Activated T-cell treated with anti-CD3 and anti-CD28 coated beads, Interleukin-2, amount 50 U/mL, for 72 hours (primary cell): ENCODE data around the gene TFEC. TPM values are rescaled to one million over a fixed set of nuclear protein-coding genes. Genes with fewer than 3 reads are reported as not detected.

Experiments used
- ATAC-seq, 2 donors: fragments of 150-1000 bp; cut with Tn5 transposase; replicated peaks in 1 of 2; 2 replicates each; pipeline ENCODE4 v1.10.0; 2021; ENCODE audit warnings: moderate library complexity in 2 of 2, mild to moderate bottlenecking in 1 of 2
- DNase-seq, 2 donors: peaks; one replicate each; pipeline ENCODE4 v3.0.0; 2021 to 2022; ENCODE audit warnings: mixed read lengths in 1 of 2
- H3K27ac Mint-ChIP-seq: one replicate; pipeline ENCODE4 v1.8.0; 2022; ENCODE audit warnings: mild to moderate bottlenecking, moderate library complexity, mixed read lengths
- H3K27me3 Mint-ChIP-seq: one replicate; pipeline ENCODE4 v1.8.0; 2022; ENCODE audit warnings: low read depth, mixed read lengths
- H3K36me3 Mint-ChIP-seq, 2 donors: one replicate each; pipeline ENCODE4 v1.8.0; 2022; ENCODE audit warnings: mixed read lengths in 2 of 2, mild to moderate bottlenecking in 1 of 2; ENCODE audit not compliant: insufficient read depth in 2 of 2
- H3K4me1 Mint-ChIP-seq: one replicate; pipeline ENCODE4 v1.8.0; 2022; ENCODE audit warnings: low read depth, mixed read lengths
- H3K4me3 Mint-ChIP-seq, 2 donors: one replicate each; pipeline ENCODE4 v1.8.0; 2022; ENCODE audit warnings: mild to moderate bottlenecking in 2 of 2, mixed read lengths in 2 of 2, moderate library complexity in 2 of 2
- H3K9me3 Mint-ChIP-seq, 2 donors: one replicate each; pipeline ENCODE4 v1.8.0; 2022; ENCODE audit warnings: mixed read lengths in 2 of 2
- total RNA-seq, 2 donors: library from RNA; stranded (reverse); gene quantifications; one replicate each; pipeline ENCODE4 v1.2.3, GENCODE V29; 2022

The TFEC gene
- total RNA-seq, 2 donors from 2014 or later, result 0.14 to 0.44 TPM

GRCh38 chr7:115885550-115885949, 145.0 kb downstream of the TFEC start:
- H3K36me3 Mint-ChIP-seq, result no peaks in the 10 kb centered on the region

More at GRCh38 chr7:115885550-115885949, 145.0 kb downstream of the TFEC start:
- ATAC-seq, result no peak
- Mint-ChIP-seq H3K27me3 (no peaks in the 10 kb centered on the region), H3K27ac (no peak overlapping the region), H3K4me1 (no peaks in the 10 kb centered on the region), H3K9me3 (peaks cover 7% of the 10 kb centered on the region in 2 donors), H3K4me3 (no peak overlapping the region)
- DNase-seq, result no peak

Other genes starting within 250 kb of the TFEC start
- 100 to 1,000 TPM; 121 to 125 TPM for gene TES, start 179.8 kb upstream of the TFEC start, total RNA-seq